HG03432 (cell line): Measurements from ENCODE around the gene TRUB2.

ENCODE experiments used
- ATAC-seq: cut with Tn5 transposase; IDR thresholded peaks from one replicate; pipeline ENCODE4 v1.9.1; 2021; ENCODE audit warnings: mild to moderate bottlenecking, moderate library complexity; ENCODE audit not compliant: unreplicated experiment

The TRUB2 gene

GRCh38 chr9:128322404-128323211 lies at the start of gene TRUB2, which contains the start of gene COQ4:
TRUB2 (minus strand) TSS chr9:128322447; CDS start chr9:128322408, 39 bp downstream.
COQ4 (plus strand) TSS chr9:128322839; CDS start chr9:128322859, 20 bp downstream.
- ATAC-seq, result peak; percentile 83

- no peak for ATAC-seq
Measured at GRCh38 chr9:128371630-128372117, 49.4 kb upstream of the TRUB2 start.

- peak; percentile 91 for ATAC-seq
Measured at GRCh38 chr9:128370752-128371629, 48.7 kb upstream of the TRUB2 start, which contains the start of gene URM1. URM1 (plus strand) TSS chr9:128371374; CDS start chr9:128371381, 7 bp downstream.

- ATAC-seq, result no peak
Measured at GRCh38 chr9:128370367-128370751, 48.1 kb upstream of the TRUB2 start.

- no peak for ATAC-seq
Measured at GRCh38 chr9:128369024-128369706, 46.9 kb upstream of the TRUB2 start.

- ATAC-seq, result no peak
Measured at GRCh38 chr9:128365525-128365924, 43.3 kb upstream of the TRUB2 start.

- no peak for ATAC-seq
Measured at GRCh38 chr9:128362774-128363173, 40.5 kb upstream of the TRUB2 start.

- peak; percentile 67 for ATAC-seq
Measured at GRCh38 chr9:128361986-128362646, 39.9 kb upstream of the TRUB2 start.

GRCh38 chr9:128361296-128361985 lies 39.2 kb upstream of the TRUB2 start:
- ATAC-seq, result peak; percentile 9

GRCh38 chr9:128360826-128361225 lies 38.6 kb upstream of the TRUB2 start:
- no peak for ATAC-seq

- ATAC-seq, result no peak
Measured at GRCh38 chr9:128358861-128359260, 36.6 kb upstream of the TRUB2 start.

GRCh38 chr9:128358090-128358489 lies 35.8 kb upstream of the TRUB2 start:
- no peak for ATAC-seq

GRCh38 chr9:128355451-128355850 lies 33.2 kb upstream of the TRUB2 start:
- ATAC-seq, result no peak

- ATAC-seq, result no peak
Measured at GRCh38 chr9:128349772-128350171, 27.5 kb upstream of the TRUB2 start.

- ATAC-seq, result no peak
Measured at GRCh38 chr9:128349125-128349524, 26.9 kb upstream of the TRUB2 start.

- no peak for ATAC-seq
Measured at GRCh38 chr9:128344931-128345605, 22.8 kb upstream of the TRUB2 start.

- ATAC-seq, result no peak
Measured at GRCh38 chr9:128343855-128344254, 21.6 kb upstream of the TRUB2 start.

- ATAC-seq, result no peak
Measured at GRCh38 chr9:128342971-128343680, 20.9 kb upstream of the TRUB2 start.

GRCh38 chr9:128341435-128341849 lies 19.2 kb upstream of the TRUB2 start:
- no peak for ATAC-seq
